Gastroesophageal sphincter (tissue), 4 donors: ENCODE data around the gene PYDC1. TPM values are rescaled to one million over a fixed set of nuclear protein-coding genes. Genes with fewer than 3 reads are reported as not detected.

Experiments used
- ATAC-seq: fragments of 150-250 bp; one replicate; pipeline ENCODE4 v1.9.1; 2016; ENCODE audit warnings: mild to moderate bottlenecking, moderate library complexity
- H3K27ac ChIP-seq, 4 donors: fragments of 200-600 bp; sonication (generic) in 3 of 4; 1 replicate in 3 of 4; 2 replicates in 1 of 4; pipeline ENCODE4 v1.5.1; 2016 to 2019
- H3K27me3 ChIP-seq: fragments of 200-600 bp; sonication (generic); one replicate; pipeline ENCODE4 v1.5.1; 2019
- H3K36me3 ChIP-seq, 2 donors: fragments of 200-600 bp; sonication (generic); one replicate each; pipeline ENCODE4 v1.5.1; 2019; ENCODE audit warnings: control low read depth in 1 of 2
- H3K4me1 ChIP-seq, 3 donors: fragments of 200-600 bp; sonication (generic); 1 replicate in 2 of 3; 2 replicates in 1 of 3; pipeline ENCODE4 v1.5.1; 2016 to 2019; ENCODE audit warnings: control low read depth in 2 of 3
- H3K4me3 ChIP-seq, 2 donors: fragments of 200-600 bp; sonication (generic); one replicate each; pipeline ENCODE4 v1.5.1; 2019; ENCODE audit warnings: mild to moderate bottlenecking in 1 of 2, moderate library complexity in 1 of 2
- H3K9me3 ChIP-seq, 3 donors: fragments of 200-600 bp; sonication (generic); one replicate each; pipeline ENCODE4 v1.5.1; 2017 to 2019; ENCODE audit warnings: control low read depth in 2 of 3
- CTCF ChIP-seq, 4 experiments: fragments of 200-600 bp in 2 of 4; fragments of 450-650 bp in 2 of 4; sonication (generic) in 1 of 4; IDR thresholded peaks; one replicate each; pipeline ENCODE4 v1.5.1; 2017 to 2019; ENCODE audit warnings: antibody characterized with exemption in 4 of 4, mild to moderate bottlenecking in 2 of 4, moderate library complexity in 2 of 4
- EP300 ChIP-seq: sonication (generic); formaldehyde crosslinking; IDR thresholded peaks from one replicate; pipeline ENCODE4 v1.6.1; 2017; ENCODE audit warnings: antibody characterized with exemption, mild to moderate bottlenecking
- POLR2A ChIP-seq, 2 donors: fragments of 450-650 bp; IDR thresholded peaks; one replicate each; pipeline ENCODE4 v1.6.1; 2017; ENCODE audit warnings: antibody characterized with exemption in 2 of 2, mild to moderate bottlenecking in 2 of 2, moderate library complexity in 1 of 2
- POLR2AphosphoS5 ChIP-seq: sonication (generic); formaldehyde crosslinking; IDR thresholded peaks from one replicate; pipeline ENCODE4 v1.6.1; 2017; ENCODE audit warnings: antibody characterized with exemption
- WGBS, 2 donors: methylation state at CpG; one replicate each; pipeline ENCODE4 v1.1.5; 2018; ENCODE audit warnings: low coverage in 1 of 2; 5-methylcytosine and 5-hydroxymethylcytosine counted together
- total RNA-seq, 4 donors: library from RNA; depleted of rRNA; stranded (reverse); fragments of >200 nt; gene quantifications; one replicate each; pipeline ENCODE4 v1.1.0, GENCODE V29; 2016

The PYDC1 gene
- total RNA-seq, 4 donors from 2014 or later, result 0.93 TPM; not detected in 3

GRCh38 chr16:31214708-31215286 lies 2.1 kb downstream of the PYDC1 start:
- no peak for TF ChIP-seq POLR2A (IDR thresholded peaks at IDR 0.05)
- TF ChIP-seq POLR2AphosphoS5, result no peak
- Histone ChIP-seq H3K4me1 (peaks cover 0 to 29% (median 24%) of the 10 kb centered on the region in 3 donors), H3K36me3 (no peaks in the 10 kb centered on the region), H3K27ac (peak overlapping the region in 1 of 4 donors; percentile 10), H3K9me3 (no peaks in the 10 kb centered on the region), H3K27me3 (peaks cover 74% of the 10 kb centered on the region), H3K4me3 (peak overlapping the region; percentile 19 to 54)
- no peak for ATAC-seq
- WGBS, 2 donors, result 0% methylated on average over 1 of the region's 58 CpGs; no CpG with 5 or more reads in 1 of the 2 donors

GRCh38 chr16:31213877-31214707 lies 2.8 kb downstream of the PYDC1 start, which contains the start of gene TRIM72:
Gene TRIM72, plus strand, starts transcription at chr16:31214119. Its CDS starts 620 bp downstream, at chr16:31214739.
- Histone ChIP-seq H3K36me3 (no peaks in the 10 kb centered on the region), H3K4me3 (peak within 1 kb of the TSS in 1 of 2 donors; percentile 54), H3K9me3 (no peaks in the 10 kb centered on the region), H3K27me3 (peaks cover 74% of the 10 kb centered on the region), H3K27ac (peak within 1 kb of the TSS in 1 of 4 donors; percentile 10), H3K4me1 (peaks cover 0 to 29% (median 24%) of the 10 kb centered on the region in 3 donors)
- TF ChIP-seq POLR2AphosphoS5 (no peak), EP300 (no peak), POLR2A (IDR thresholded peaks at IDR 0.05) (no peak), CTCF (IDR thresholded peaks at IDR 0.05) (no peak)
- no peak for ATAC-seq
- WGBS, 2 donors, result 80% methylated on average over 2 of the region's 25 CpGs; no CpG with 5 or more reads in 1 of the 2 donors

GRCh38 chr16:31213342-31213741 lies 3.6 kb downstream of the PYDC1 start:
- TF ChIP-seq EP300, result no peak
- TF ChIP-seq POLR2AphosphoS5, result no peak
- TF ChIP-seq CTCF (IDR thresholded peaks at IDR 0.05), result no peak
- TF ChIP-seq POLR2A (IDR thresholded peaks at IDR 0.05), result no peak
- peaks cover 0 to 29% (median 24%) of the 10 kb centered on the region in 3 donors for H3K4me1 ChIP-seq

GRCh38 chr16:31206776-31207175 lies 10.2 kb downstream of the PYDC1 start:
- TF ChIP-seq POLR2AphosphoS5 (no peak), CTCF (IDR thresholded peaks at IDR 0.05) (no peak), EP300 (no peak), POLR2A (IDR thresholded peaks at IDR 0.05) (no peak)
- Histone ChIP-seq H3K9me3 (no peaks in the 10 kb centered on the region), H3K4me1 (peaks cover 0 to 19% (median 3%) of the 10 kb centered on the region in 3 donors), H3K36me3 (no peaks in the 10 kb centered on the region), H3K27me3 (peaks cover 52% of the 10 kb centered on the region), H3K4me3 (no peak overlapping the region), H3K27ac (no peak overlapping the region)
- no peak for ATAC-seq
- 41 to 57% methylated on average over 1 to 6 of the region's 6 CpGs for WGBS, 2 donors

More at GRCh38 chr16:31213342-31213741, 3.6 kb downstream of the PYDC1 start:
- 100% methylated on average over 1 of the region's 1 CpG for WGBS, 2 donors
- H3K4me3 ChIP-seq, result no peak overlapping the region
- no peak for ATAC-seq
- H3K27me3 ChIP-seq, result peaks cover 74% of the 10 kb centered on the region
- H3K9me3 ChIP-seq, result no peaks in the 10 kb centered on the region
- H3K36me3 ChIP-seq, result no peaks in the 10 kb centered on the region
- H3K27ac ChIP-seq, result no peak overlapping the region

GRCh38 chr16:31204871-31205666 lies 11.9 kb downstream of the PYDC1 start:
- Histone ChIP-seq H3K27me3 (peaks cover 51% of the 10 kb centered on the region), H3K4me3 (no peak overlapping the region), H3K9me3 (no peaks in the 10 kb centered on the region), H3K36me3 (peaks cover 0 to 7% of the 10 kb centered on the region in 2 donors), H3K27ac (no peak overlapping the region), H3K4me1 (peaks cover 0 to 34% (median 11%) of the 10 kb centered on the region in 3 donors)
- 86 to 89% methylated on average over 4 to 8 of the region's 9 CpGs for WGBS, 2 donors
- ATAC-seq, result no peak
- TF ChIP-seq EP300 (no peak), POLR2A (IDR thresholded peaks at IDR 0.05) (no peak), POLR2AphosphoS5 (no peak), CTCF (IDR thresholded peaks at IDR 0.05) (no peak)
